H9 (cell line): Measurements from ENCODE around the gene RDH12. TPM values are rescaled to one million over a fixed set of nuclear protein-coding genes. Genes with fewer than 3 reads are reported as not detected.

Experiments
- DNase-seq: peaks from one replicate; pipeline ENCODE4 v3.0.0-alpha.2; 2017
- H2AFZ ChIP-seq: one replicate; pipeline ENCODE4 v1.6.1; 2013; ENCODE audit warnings: mild to moderate bottlenecking, low read length, control low read depth, moderate library complexity
- H2AK5ac ChIP-seq: 2 replicates; pipeline ENCODE4 v1.6.1; 2013; ENCODE audit warnings: low read length, control low read depth, mixed read lengths; ENCODE audit not compliant: insufficient read length
- H2BK120ac ChIP-seq: one replicate; pipeline ENCODE4 v1.6.1; 2013; ENCODE audit warnings: low read depth, mild to moderate bottlenecking, low read length, control low read depth, inconsistent platforms; ENCODE audit not compliant: poor library complexity, severe bottlenecking
- H2BK12ac ChIP-seq: 2 replicates; pipeline ENCODE4 v1.6.1; 2013; ENCODE audit warnings: low read length, control low read depth, mixed read lengths, low read depth; ENCODE audit not compliant: insufficient read length
- H2BK15ac ChIP-seq: 2 replicates; pipeline ENCODE4 v1.6.1; 2013; ENCODE audit warnings: low read depth, low read length, control low read depth
- H2BK20ac ChIP-seq: one replicate; pipeline ENCODE4 v1.6.1; 2013; ENCODE audit warnings: low read depth, mild to moderate bottlenecking, low read length, control low read depth, inconsistent platforms; ENCODE audit not compliant: poor library complexity, severe bottlenecking
- H2BK5ac ChIP-seq: 2 replicates; pipeline ENCODE4 v1.6.1; 2013; ENCODE audit warnings: low read length, control low read depth, mixed read lengths; ENCODE audit not compliant: insufficient read length
- H3K14ac ChIP-seq: 2 replicates; pipeline ENCODE4 v1.6.1; 2013; ENCODE audit warnings: low read length, control low read depth; ENCODE audit not compliant: insufficient read depth
- H3K18ac ChIP-seq: 2 replicates; pipeline ENCODE4 v1.6.1; 2013; ENCODE audit warnings: low read depth, mild to moderate bottlenecking, mixed read lengths, low read length, control low read depth; ENCODE audit not compliant: insufficient read length
- H3K23ac ChIP-seq: 2 replicates; pipeline ENCODE4 v1.6.1; 2013; ENCODE audit warnings: low read length, control low read depth, mixed read lengths, low read depth; ENCODE audit not compliant: insufficient read length
- H3K23me2 ChIP-seq: 2 replicates; pipeline ENCODE4 v1.6.1; 2013; ENCODE audit warnings: low read depth, mild to moderate bottlenecking, mixed read lengths, low read length, control low read depth; ENCODE audit not compliant: insufficient read length, poor library complexity, severe bottlenecking
- H3K27ac ChIP-seq: 2 replicates; pipeline ENCODE4 v1.5.1; 2013; ENCODE audit warnings: low read length, control low read depth, mixed read lengths, low read depth; ENCODE audit not compliant: insufficient read length
- H3K27me3 ChIP-seq: 2 replicates; pipeline ENCODE4 v1.6.1; 2013; ENCODE audit warnings: low read length, control low read depth, inconsistent platforms; ENCODE audit not compliant: insufficient read depth
- H3K4ac ChIP-seq: 2 replicates; pipeline ENCODE4 v1.6.1; 2013; ENCODE audit warnings: low read depth, mild to moderate bottlenecking, control low read depth, inconsistent platforms, low read length, moderate library complexity
- H3K4me1 ChIP-seq: 2 replicates; pipeline ENCODE4 v1.6.1; 2013; ENCODE audit warnings: low read length, control low read depth, inconsistent platforms; ENCODE audit not compliant: insufficient read depth
- H3K4me2 ChIP-seq: 2 replicates; pipeline ENCODE4 v1.6.1; 2013; ENCODE audit warnings: low read length, control low read depth, mixed read lengths; ENCODE audit not compliant: insufficient read length, insufficient read depth
- H3K56ac ChIP-seq: 2 replicates; pipeline ENCODE4 v1.6.1; 2013; ENCODE audit warnings: low read depth, mild to moderate bottlenecking, mixed read lengths, low read length, control low read depth; ENCODE audit not compliant: insufficient read length
- H3K79me1 ChIP-seq: 2 replicates; pipeline ENCODE4 v1.6.1; 2013; ENCODE audit warnings: low read depth, mild to moderate bottlenecking, moderate library complexity, low read length, control low read depth, inconsistent platforms; ENCODE audit not compliant: insufficient read depth, poor library complexity, severe bottlenecking
- H3K79me2 ChIP-seq: 2 replicates; pipeline ENCODE4 v1.6.1; 2013; ENCODE audit warnings: low read length, control low read depth, inconsistent platforms; ENCODE audit not compliant: insufficient read depth
- H3K9ac ChIP-seq: 2 replicates; pipeline ENCODE4 v1.6.1; 2013; ENCODE audit warnings: low read length, control low read depth, mixed read lengths; ENCODE audit not compliant: insufficient read length; ENCODE audit errors: extremely low read depth
- H3K9me3 ChIP-seq: one replicate; pipeline ENCODE4 v1.6.1; 2013; ENCODE audit warnings: low read depth, low read length, inconsistent platforms; ENCODE audit not compliant: control insufficient read depth
- H3T11ph ChIP-seq: one replicate; pipeline ENCODE4 v1.6.1; 2013; ENCODE audit warnings: mild to moderate bottlenecking, low read length, control low read depth, inconsistent platforms
- H4K20me1 ChIP-seq: one replicate; pipeline ENCODE4 v1.6.1; 2013; ENCODE audit not compliant: control insufficient read depth, insufficient read length, insufficient read depth
- H4K5ac ChIP-seq: 2 replicates; pipeline ENCODE4 v1.6.1; 2013; ENCODE audit warnings: low read depth, mild to moderate bottlenecking, mixed read lengths, low read length, control low read depth; ENCODE audit not compliant: insufficient read length
- H4K8ac ChIP-seq: replicated peaks from 2 replicates; pipeline ENCODE4 v1.6.1; 2013; ENCODE audit warnings: low read length, control low read depth, mixed read lengths, low read depth; ENCODE audit not compliant: insufficient read length
- H4K91ac ChIP-seq: 2 replicates; pipeline ENCODE4 v1.6.1; 2013; ENCODE audit warnings: low read depth, mild to moderate bottlenecking, moderate library complexity, mixed read lengths, low read length, control low read depth; ENCODE audit not compliant: insufficient read length
- H3K27ac Mint-ChIP-seq, 3 experiments: 2 replicates in 2 of 3; 3 replicates in 1 of 3; pipeline ENCODE4 v1.8.0; 2020 to 2021; ENCODE audit warnings: mixed read lengths in 3 of 3, mild to moderate bottlenecking in 1 of 3, moderate library complexity in 1 of 3
- H3K27me3 Mint-ChIP-seq: 2 replicates; pipeline ENCODE4 v1.8.0; 2021; ENCODE audit warnings: low read depth, mild to moderate bottlenecking, moderate library complexity, mixed read lengths
- H3K36me3 Mint-ChIP-seq, 3 experiments: 2 replicates in 2 of 3; 3 replicates in 1 of 3; pipeline ENCODE4 v1.8.0; 2020 to 2021; ENCODE audit warnings: low read depth in 3 of 3, mixed read lengths in 3 of 3; ENCODE audit not compliant: insufficient read depth in 1 of 3
- H3K4me1 Mint-ChIP-seq, 2 experiments: 2 replicates each; pipeline ENCODE4 v1.8.0; 2020; ENCODE audit warnings: mixed read lengths in 2 of 2
- H3K4me3 Mint-ChIP-seq, 2 experiments: 2 replicates in 1 of 2; 3 replicates in 1 of 2; pipeline ENCODE4 v1.8.0; 2020 to 2021; ENCODE audit warnings: mild to moderate bottlenecking in 2 of 2, mixed read lengths in 2 of 2, moderate library complexity in 1 of 2
- H3K9me3 Mint-ChIP-seq, 2 experiments: 2 replicates in 1 of 2; 3 replicates in 1 of 2; pipeline ENCODE4 v1.8.0; 2020; ENCODE audit warnings: mild to moderate bottlenecking in 2 of 2, mixed read lengths in 2 of 2, moderate library complexity in 1 of 2
- WGBS: extraction: QIAGEN DNeasy Blood & Tissue Kit; methylation state at CpG from one replicate; pipeline ENCODE4 v1.1.7; 2013; ENCODE audit warnings: missing lambda C conversion rate, low lambda C conversion rate, mixed read lengths; ENCODE audit not compliant: insufficient read length; ENCODE audit errors: extremely low coverage; 5-methylcytosine and 5-hydroxymethylcytosine counted together
- total RNA-seq: library from RNA; stranded (reverse); gene quantifications from 2 replicates; pipeline ENCODE4 v1.2.1, GENCODE V29; 2021
- TF ChIP-seq, protein P1 (sequence below): fragments of 200-600 bp; sonication (generic); conservative IDR thresholded peaks from 3 replicates; pipeline ENCODE4 v1.8.0; 2021; ENCODE audit warnings: antibody characterized with exemption, mild to moderate bottlenecking

The RDH12 gene
- total RNA-seq, 1 experiment from 2014 or later: 0.74 TPM

DNA sequence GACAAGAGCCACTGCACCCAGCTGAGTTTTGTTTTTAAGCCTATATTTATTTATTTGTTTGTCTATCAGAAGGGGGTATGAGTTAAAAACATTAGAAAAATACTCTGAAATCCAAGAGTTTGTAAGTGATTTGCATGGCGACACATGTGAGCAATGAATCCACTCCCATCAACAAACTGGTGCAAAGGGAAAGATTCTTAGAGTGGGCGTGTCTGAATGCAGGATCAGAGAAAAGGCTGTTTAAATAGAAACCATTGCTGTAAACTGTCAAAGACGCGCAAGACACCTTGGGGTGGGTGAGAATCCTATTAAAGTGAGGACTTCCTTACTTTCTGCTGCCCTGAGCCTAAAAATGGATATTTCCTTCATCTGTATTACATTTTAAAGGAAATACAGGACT lies 62.8 kb downstream of the RDH12 start:
- no peaks in the 10 kb centered on the region for H3K4me1 Mint-ChIP-seq
- no peak overlapping the region for H2AFZ ChIP-seq
- no peaks in the 10 kb centered on the region for H3K27me3 ChIP-seq
- H3T11ph ChIP-seq: no peak overlapping the region
- no peak overlapping the region for H3K56ac ChIP-seq
- no peak overlapping the region for H3K9ac ChIP-seq
- no peak for DNase-seq
- H3K4me2 ChIP-seq: no peak overlapping the region
- peaks cover 7 to 65% (median 53%) of the 10 kb centered on the region in 3 experiments; a peak in 6 of 7 replicates for H3K36me3 Mint-ChIP-seq
- H2BK5ac ChIP-seq: no peak overlapping the region
- no peaks in the 10 kb centered on the region for H4K20me1 ChIP-seq
- H3K4me3 Mint-ChIP-seq: no peak overlapping the region
- H4K5ac ChIP-seq: no peak overlapping the region
- H3K27me3 Mint-ChIP-seq: no peaks in the 10 kb centered on the region
- H3K18ac ChIP-seq: no peak overlapping the region
- H3K14ac ChIP-seq: no peak overlapping the region
- no peak overlapping the region for H3K4ac ChIP-seq
- H3K79me2 ChIP-seq: no peaks in the 10 kb centered on the region
- no peak overlapping the region for H3K27ac Mint-ChIP-seq
- H2BK20ac ChIP-seq: no peak overlapping the region
- H3K23me2 ChIP-seq: no peaks in the 10 kb centered on the region
- H2AK5ac ChIP-seq: no peak overlapping the region
- H2BK12ac ChIP-seq: no peak overlapping the region
- no peaks in the 10 kb centered on the region for H3K9me3 ChIP-seq
- H3K79me1 ChIP-seq: no peaks in the 10 kb centered on the region
- no CpG with 5 or more reads among the region's 4 CpGs for WGBS
- H2BK15ac ChIP-seq: no peak overlapping the region
- H2BK120ac ChIP-seq: no peak overlapping the region
- H3K4me1 ChIP-seq: no peaks in the 10 kb centered on the region
- no peak overlapping the region for H3K27ac ChIP-seq
- TF ChIP-seq, protein P1, sequence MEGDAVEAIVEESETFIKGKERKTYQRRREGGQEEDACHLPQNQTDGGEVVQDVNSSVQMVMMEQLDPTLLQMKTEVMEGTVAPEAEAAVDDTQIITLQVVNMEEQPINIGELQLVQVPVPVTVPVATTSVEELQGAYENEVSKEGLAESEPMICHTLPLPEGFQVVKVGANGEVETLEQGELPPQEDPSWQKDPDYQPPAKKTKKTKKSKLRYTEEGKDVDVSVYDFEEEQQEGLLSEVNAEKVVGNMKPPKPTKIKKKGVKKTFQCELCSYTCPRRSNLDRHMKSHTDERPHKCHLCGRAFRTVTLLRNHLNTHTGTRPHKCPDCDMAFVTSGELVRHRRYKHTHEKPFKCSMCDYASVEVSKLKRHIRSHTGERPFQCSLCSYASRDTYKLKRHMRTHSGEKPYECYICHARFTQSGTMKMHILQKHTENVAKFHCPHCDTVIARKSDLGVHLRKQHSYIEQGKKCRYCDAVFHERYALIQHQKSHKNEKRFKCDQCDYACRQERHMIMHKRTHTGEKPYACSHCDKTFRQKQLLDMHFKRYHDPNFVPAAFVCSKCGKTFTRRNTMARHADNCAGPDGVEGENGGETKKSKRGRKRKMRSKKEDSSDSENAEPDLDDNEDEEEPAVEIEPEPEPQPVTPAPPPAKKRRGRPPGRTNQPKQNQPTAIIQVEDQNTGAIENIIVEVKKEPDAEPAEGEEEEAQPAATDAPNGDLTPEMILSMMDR: no peak
- no peaks in the 10 kb centered on the region for H3K9me3 Mint-ChIP-seq
- no peak overlapping the region for H4K91ac ChIP-seq
- no peak overlapping the region for H3K23ac ChIP-seq
- no peak overlapping the region for H4K8ac ChIP-seq
